CD4-positive, alpha-beta T cell (primary cell): ENCODE data around the gene QPCT. TPM values are rescaled to one million over a fixed set of nuclear protein-coding genes. Genes with fewer than 3 reads are reported as not detected.

Source experiments
- ATAC-seq: fragments of 200-7000 bp; cut with Tn5 transposase; one replicate; pipeline ENCODE4 v1.10.0; 2022; ENCODE audit warnings: mild to moderate bottlenecking; ENCODE audit not compliant: poor library complexity
- CTCF ChIA-PET: fragments of 350-600 bp; sonication (Branson Sonifier 250); formaldehyde crosslinking; loops from one replicate; lab custom pipeline; 2021; ENCODE audit warnings: antibody characterized with exemption, inconsistent platforms; lab: Charles Lee
- POLR2A ChIA-PET: fragments of 350-600 bp; sonication (Branson Sonifier 250); formaldehyde crosslinking; loops from one replicate; lab custom pipeline; 2021; ENCODE audit warnings: antibody characterized with exemption, inconsistent platforms; lab: Charles Lee
- DNase-seq, 14 experiments: peaks; one replicate each; pipeline ENCODE4 v3.0.0-alpha.2; 2013 to 2020; ENCODE audit warnings: mixed read lengths in 2 of 14
- H3K27ac ChIP-seq, 2 donors: one replicate each; pipeline versions ENCODE4 v1.5.1 to v1.7.0; 2013; ENCODE audit warnings: low read length in 2 of 2, low read depth in 1 of 2, mild to moderate bottlenecking in 1 of 2
- H3K27me3 ChIP-seq, 2 experiments: 1 replicate in 1 of 2; 2 replicates in 1 of 2; pipeline versions ENCODE4 v1.6.1 to v1.7.0; 2013; ENCODE audit warnings: low read length in 2 of 2, control low read depth in 1 of 2, mild to moderate bottlenecking in 1 of 2, moderate library complexity in 1 of 2; ENCODE audit not compliant: insufficient read depth in 2 of 2, control insufficient read depth in 1 of 2
- H3K36me3 ChIP-seq: one replicate; pipeline ENCODE4 v1.6.1; 2013; ENCODE audit warnings: low read length, control low read depth; ENCODE audit not compliant: insufficient read depth
- H3K4me1 ChIP-seq: one replicate; pipeline ENCODE4 v1.6.1; 2013; ENCODE audit warnings: low read length, control low read depth; ENCODE audit not compliant: insufficient read depth
- H3K4me3 ChIP-seq: one replicate; pipeline ENCODE4 v1.5.1; 2013; ENCODE audit warnings: mild to moderate bottlenecking, low read length, moderate library complexity
- H3K9me3 ChIP-seq, 2 experiments: 1 replicate in 1 of 2; 2 replicates in 1 of 2; pipeline versions ENCODE4 v1.6.1 to v1.7.0; 2013; ENCODE audit warnings: low read length in 2 of 2, mild to moderate bottlenecking in 2 of 2, control low read depth in 1 of 2, moderate library complexity in 1 of 2; ENCODE audit not compliant: control insufficient read depth in 1 of 2, insufficient read depth in 1 of 2
- H3K27ac Mint-ChIP-seq: one replicate; pipeline ENCODE4 v1.8.0; 2020; ENCODE audit warnings: mixed read lengths
- H3K27me3 Mint-ChIP-seq: one replicate; pipeline ENCODE4 v1.8.0; 2021; ENCODE audit warnings: mixed read lengths
- H3K36me3 Mint-ChIP-seq: one replicate; pipeline ENCODE4 v1.8.0; 2021; ENCODE audit warnings: low read depth, mixed read lengths
- H3K4me1 Mint-ChIP-seq: one replicate; pipeline ENCODE4 v1.8.0; 2021; ENCODE audit warnings: low read depth, mixed read lengths
- H3K4me3 Mint-ChIP-seq: one replicate; pipeline ENCODE4 v1.8.0; 2020; ENCODE audit warnings: mild to moderate bottlenecking, mixed read lengths
- H3K9me3 Mint-ChIP-seq: one replicate; pipeline ENCODE4 v1.8.0; 2020; ENCODE audit warnings: mixed read lengths
- CTCF ChIP-seq: fragments of 200-600 bp; IDR thresholded peaks from one replicate; pipeline ENCODE4 v1.8.0; 2022; ENCODE audit warnings: antibody characterized with exemption, mild to moderate bottlenecking
- intact Hi-C, 2 experiments: fragments of 100-400 bp; cut with DNase I in 1 of 2; cut with micrococcal nuclease in 1 of 2; formaldehyde crosslinking; loops; one replicate each; pipeline versions ENCODE4 v1.15.1 to v1.9.0; 2023 to 2025; cut with DNase I, micrococcal nuclease
- total RNA-seq, 174 experiments: library from RNA in 2 of 174; stranded (reverse) in 2 of 174; gene quantifications; one replicate each; pipeline ENCODE4 v1.2.3 and lab custom pipeline; 2021 to 2026

The QPCT gene
- total RNA-seq, 2 experiments from 2014 or later: 0.53 to 0.71 TPM

- Histone ChIP-seq H3K9me3 (no peaks in the 10 kb centered on the region), H3K4me3 (no peak overlapping the region), H3K27ac (no peak overlapping the region), H3K27me3 (no peaks in the 10 kb centered on the region), H3K4me1 (no peaks in the 10 kb centered on the region), H3K36me3 (no peaks in the 10 kb centered on the region)
- no peak for TF ChIP-seq CTCF
- ChIA-PET CTCF (interaction anchor here (1.0 to 3.5 kb wide), 7 partner anchors 8 to 494 kb away, joined by 3 to 59 read pairs (median 6); no protein-coding TSS in a partner anchor), POLR2A (interaction anchor here (0.5 to 1.1 kb wide), 4 partner anchors 290 to 490 kb away, joined by 3 to 4 read pairs (median 4); no protein-coding TSS in a partner anchor)
- intact Hi-C loops: loop anchor here (1.0 to 10.0 kb wide), 8 partner anchors 17 to 875 kb away; no protein-coding TSS in a partner anchor
- ATAC-seq: no peak
- no peak for DNase-seq
- Mint-ChIP-seq H3K4me3 (no peak overlapping the region), H3K27ac (no peak overlapping the region), H3K36me3 (no peaks in the 10 kb centered on the region), H3K4me1 (no peaks in the 10 kb centered on the region), H3K9me3 (no peaks in the 10 kb centered on the region), H3K27me3 (no peaks in the 10 kb centered on the region)
Measured at GRCh38 chr2:37396890-37397565, 52.6 kb downstream of the QPCT start.

GRCh38 chr2:37398990-37399389, 54.6 kb downstream of the QPCT start:
- intact Hi-C loops: loop anchor here (5.0 to 10.0 kb wide), 4 partner anchors 493 to 873 kb away; no protein-coding TSS in a partner anchor
- Histone ChIP-seq H3K9me3 (peaks cover 0 to 4% of the 10 kb centered on the region in 2 experiments), H3K36me3 (no peaks in the 10 kb centered on the region), H3K4me3 (no peak overlapping the region), H3K27ac (no peak overlapping the region), H3K4me1 (no peaks in the 10 kb centered on the region), H3K27me3 (no peaks in the 10 kb centered on the region)
- no peak overlapping the region for H3K27ac Mint-ChIP-seq
- H3K27me3 Mint-ChIP-seq: no peaks in the 10 kb centered on the region
- no peak for TF ChIP-seq CTCF
- H3K36me3 Mint-ChIP-seq: no peaks in the 10 kb centered on the region
- no peak overlapping the region for H3K4me3 Mint-ChIP-seq
- ATAC-seq (no peak), DNase-seq (no peak)
- ChIA-PET CTCF (interaction anchor here (1.4 kb wide), 1 partner anchor 433 kb away, joined by 5 read pairs; no protein-coding TSS in a partner anchor), POLR2A (no interaction called here)
- no peaks in the 10 kb centered on the region for H3K9me3 Mint-ChIP-seq
- no peaks in the 10 kb centered on the region for H3K4me1 Mint-ChIP-seq

GRCh38 chr2:37400041-37400440, 55.6 kb downstream of the QPCT start:
- Histone ChIP-seq H3K36me3 (no peaks in the 10 kb centered on the region), H3K4me1 (no peaks in the 10 kb centered on the region), H3K27ac (no peak overlapping the region), H3K27me3 (no peaks in the 10 kb centered on the region), H3K9me3 (peaks cover 0 to 4% of the 10 kb centered on the region in 2 experiments), H3K4me3 (no peak overlapping the region)
- no peak for DNase-seq
- ATAC-seq: no peak
- Mint-ChIP-seq H3K36me3 (no peaks in the 10 kb centered on the region), H3K4me1 (no peaks in the 10 kb centered on the region), H3K27ac (no peak overlapping the region), H3K4me3 (no peak overlapping the region), H3K27me3 (no peaks in the 10 kb centered on the region), H3K9me3 (no peaks in the 10 kb centered on the region)
- ChIA-PET CTCF (interaction anchor here (1.5 to 1.9 kb wide), 3 partner anchors 15 to 477 kb away, joined by 4 to 8 read pairs (median 5); no protein-coding TSS in a partner anchor), POLR2A (no interaction called here)
- intact Hi-C loops: no loop called here
- TF ChIP-seq CTCF: no peak
